Cerebellar nuclear complex (tissue), 1 donor: Measurements from ENCODE around the gene OCRL.

Experiments
- DNase-seq, 2 experiments: peaks; one replicate each; lab custom pipeline; 2025; lab: John Stamatoyannopoulos, UW

OCRL gene

GRCh38 chrX:129634541-129634940, 94.5 kb downstream of the OCRL start:
- DNase-seq: no peak

GRCh38 chrX:129636175-129636681, 96.2 kb downstream of the OCRL start:
- no peak for DNase-seq

GRCh38 chrX:129637217-129638109, 97.4 kb downstream of the OCRL start:
- peak in 1 of 2 experiments; percentile 13 for DNase-seq

- DNase-seq: no peak
These were observed 98.9 kb downstream of the OCRL start for GRCh38 chrX:129638917-129639316.

GRCh38 chrX:129640737-129641136, 100.7 kb downstream of the OCRL start:
- no peak for DNase-seq

- DNase-seq: no peak
These were observed 101.4 kb downstream of the OCRL start for GRCh38 chrX:129641469-129641868.

GRCh38 chrX:129641941-129642340, 101.9 kb downstream of the OCRL start:
- no peak for DNase-seq
